ENCODE results near the gene GEMIN7. TPM values are rescaled to one million over a fixed set of nuclear protein-coding genes. Genes with fewer than 3 reads are reported as not detected.

Gene GEMIN7
- total and polyA plus RNA-seq, 9 donors = 9.7 to 16.0 (median 11.7) TPM

DNA sequence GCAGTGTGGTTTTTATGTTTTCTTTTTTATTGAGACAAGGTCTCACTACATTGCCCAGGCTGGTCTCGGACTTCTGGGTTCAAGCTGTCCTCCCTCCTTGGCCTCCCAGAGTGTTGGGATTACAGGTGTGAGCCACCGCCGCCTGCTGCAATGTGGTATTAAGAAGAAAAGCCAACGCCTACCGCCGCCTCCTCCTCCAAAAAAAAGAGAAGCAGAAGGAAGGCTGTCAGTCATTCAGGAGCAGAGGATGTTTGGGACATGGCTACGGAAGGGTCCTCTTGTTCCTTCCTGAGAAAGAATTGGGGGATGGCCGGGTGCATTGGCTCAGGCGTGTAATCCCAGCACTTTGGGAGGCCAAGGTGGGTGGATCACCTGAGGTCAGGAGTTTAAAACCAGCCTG, 15.1 kb downstream of the GEMIN7 start:
- intact Hi-C loops (cut with DNase I) = no loop called here

DNA sequence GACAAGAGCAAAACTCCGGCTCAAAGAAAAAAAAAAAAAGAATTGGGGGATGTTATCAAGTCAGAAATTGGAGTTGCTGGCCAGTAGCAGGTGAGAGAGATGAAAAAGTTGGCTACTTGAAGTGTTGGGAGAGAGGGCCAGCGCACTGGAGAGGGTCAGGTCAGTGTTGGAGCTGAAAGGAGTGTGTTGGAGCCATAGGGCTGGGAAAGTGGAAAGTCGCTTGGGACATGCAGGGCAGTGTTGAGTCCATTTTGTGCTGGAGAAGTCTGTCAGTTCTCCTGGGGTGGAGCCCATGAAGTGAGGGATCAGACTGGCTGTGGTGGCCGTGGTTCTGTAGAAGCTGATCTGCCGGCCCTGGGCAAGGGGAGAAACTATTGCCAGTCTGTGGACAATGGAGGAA, 15.6 kb downstream of the GEMIN7 start:
- no peaks in the 10 kb centered on the region for H3K36me3 ChIP-seq
- no peak overlapping the region for H3K27ac ChIP-seq
- WGBS, 3 donors = 77 to 81% (median 79%) methylated on average over 5 of the region's 5 CpGs
- no peaks in the 10 kb centered on the region for H3K27me3 ChIP-seq
- DNase-seq = no peak
- H3K4me3 ChIP-seq = no peak overlapping the region
- intact Hi-C loops (cut with DNase I) = no loop called here
- no peaks in the 10 kb centered on the region for H3K9me3 ChIP-seq
- peaks cover 36% of the 10 kb centered on the region for H3K4me1 ChIP-seq (ENCODE audit: insufficient read depth)
- no peak for TF ChIP-seq POLR2A (IDR thresholded peaks at IDR 0.05)
- TF ChIP-seq, protein P1, sequence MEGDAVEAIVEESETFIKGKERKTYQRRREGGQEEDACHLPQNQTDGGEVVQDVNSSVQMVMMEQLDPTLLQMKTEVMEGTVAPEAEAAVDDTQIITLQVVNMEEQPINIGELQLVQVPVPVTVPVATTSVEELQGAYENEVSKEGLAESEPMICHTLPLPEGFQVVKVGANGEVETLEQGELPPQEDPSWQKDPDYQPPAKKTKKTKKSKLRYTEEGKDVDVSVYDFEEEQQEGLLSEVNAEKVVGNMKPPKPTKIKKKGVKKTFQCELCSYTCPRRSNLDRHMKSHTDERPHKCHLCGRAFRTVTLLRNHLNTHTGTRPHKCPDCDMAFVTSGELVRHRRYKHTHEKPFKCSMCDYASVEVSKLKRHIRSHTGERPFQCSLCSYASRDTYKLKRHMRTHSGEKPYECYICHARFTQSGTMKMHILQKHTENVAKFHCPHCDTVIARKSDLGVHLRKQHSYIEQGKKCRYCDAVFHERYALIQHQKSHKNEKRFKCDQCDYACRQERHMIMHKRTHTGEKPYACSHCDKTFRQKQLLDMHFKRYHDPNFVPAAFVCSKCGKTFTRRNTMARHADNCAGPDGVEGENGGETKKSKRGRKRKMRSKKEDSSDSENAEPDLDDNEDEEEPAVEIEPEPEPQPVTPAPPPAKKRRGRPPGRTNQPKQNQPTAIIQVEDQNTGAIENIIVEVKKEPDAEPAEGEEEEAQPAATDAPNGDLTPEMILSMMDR (IDR thresholded peaks at IDR 0.05) = no peak
- no peak for TF ChIP-seq EP300 (IDR thresholded peaks at IDR 0.05)

More for the DNA sequence above, 15.1 kb downstream of the GEMIN7 start:
- no peak for DNase-seq
- H3K27ac ChIP-seq = no peak overlapping the region
- no peaks in the 10 kb centered on the region for H3K9me3 ChIP-seq
- 68 to 80% (median 70%) methylated on average over 9 of the region's 9 CpGs for WGBS, 3 donors
- H3K27me3 ChIP-seq = no peaks in the 10 kb centered on the region
- peak overlapping the region; percentile 63 for H3K4me3 ChIP-seq
- no peaks in the 10 kb centered on the region for H3K36me3 ChIP-seq
- peaks cover 36% of the 10 kb centered on the region for H3K4me1 ChIP-seq (ENCODE audit: insufficient read depth)
- TF ChIP-seq POLR2A (IDR thresholded peaks at IDR 0.05) = no peak
- TF ChIP-seq EP300 (IDR thresholded peaks at IDR 0.05) = no peak
- TF ChIP-seq, protein P1 (IDR thresholded peaks at IDR 0.05) = no peak

DNA sequence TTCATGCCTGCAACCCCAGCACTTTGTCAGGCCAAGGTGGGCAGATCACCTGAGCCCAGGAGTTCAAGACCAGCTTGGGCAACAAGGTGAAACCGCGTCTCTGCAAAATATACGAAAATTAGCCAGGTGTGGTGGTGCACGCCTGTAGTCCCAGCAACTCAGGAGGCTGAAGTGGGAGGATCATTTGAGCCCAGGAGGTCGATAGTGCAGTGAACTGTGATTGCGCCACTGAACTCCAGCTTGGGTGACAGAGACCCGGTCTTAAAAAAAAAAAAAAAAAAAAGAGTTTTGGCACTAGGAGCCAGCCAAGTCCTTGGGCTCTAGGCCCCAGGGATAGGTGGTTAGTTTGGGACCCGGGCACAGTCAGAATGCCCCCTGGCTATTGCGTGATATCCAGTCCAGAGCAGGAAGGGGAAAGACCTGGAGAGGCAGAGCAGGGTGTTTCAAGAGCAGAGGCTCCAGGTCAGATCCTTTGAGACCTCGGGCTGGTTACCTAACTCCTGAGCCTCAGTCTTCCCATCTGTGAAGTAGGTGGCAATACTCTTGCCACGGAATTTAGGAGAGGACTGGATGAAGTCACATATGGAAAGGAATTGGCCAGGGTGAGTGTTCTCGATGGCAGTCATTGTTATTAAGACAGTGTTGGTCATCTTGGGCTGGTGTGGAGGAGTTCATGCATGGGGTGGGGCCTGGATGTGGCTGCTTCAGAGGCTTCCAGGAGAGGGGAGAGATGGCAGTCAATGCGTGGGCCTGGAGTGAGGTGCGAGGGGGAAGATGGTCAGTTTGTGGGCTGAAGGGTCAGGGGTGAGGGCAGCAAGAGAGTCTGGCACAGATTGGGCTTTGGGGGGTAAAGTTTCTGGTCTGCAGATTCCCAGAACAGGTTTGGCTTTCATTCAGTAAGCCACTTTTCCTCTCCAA, 16.7 kb downstream of the GEMIN7 start:
- Histone ChIP-seq H3K4me1 (ENCODE audit: insufficient read depth) (peaks cover 33% of the 10 kb centered on the region), H3K4me3 (no peak overlapping the region), H3K27me3 (no peaks in the 10 kb centered on the region), H3K36me3 (no peaks in the 10 kb centered on the region), H3K27ac (no peak overlapping the region), H3K9me3 (no peaks in the 10 kb centered on the region)
- TF ChIP-seq EP300 (IDR thresholded peaks at IDR 0.05) = no peak
- no peak for TF ChIP-seq POLR2A (IDR thresholded peaks at IDR 0.05)
- TF ChIP-seq, protein P1 (IDR thresholded peaks at IDR 0.05) = no peak
- no peak for DNase-seq
- intact Hi-C loops (cut with DNase I) = no loop called here
- WGBS, 3 donors = 86 to 88% (median 87%) methylated on average over 14 of the region's 14 CpGs

DNA sequence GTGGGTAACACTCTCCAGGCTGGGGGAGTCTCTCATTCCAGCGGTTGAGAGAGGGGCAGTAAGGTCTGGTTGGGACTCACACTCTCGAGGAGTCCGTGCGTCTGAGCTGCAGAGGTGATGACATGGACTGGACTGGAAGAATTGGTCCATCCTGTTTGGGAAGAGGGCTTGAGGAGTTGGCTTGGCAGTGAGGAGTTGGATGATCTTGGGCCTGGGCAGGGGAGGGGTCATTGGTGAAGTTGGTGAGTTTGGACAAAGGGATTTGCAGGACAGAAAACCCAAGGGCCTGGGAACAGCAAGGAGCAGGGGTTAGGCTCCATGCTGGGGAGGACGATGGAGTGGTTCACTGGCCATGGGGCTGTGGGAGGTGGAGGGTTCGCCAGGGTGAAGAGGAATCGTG, 17.6 kb downstream of the GEMIN7 start:
- TF ChIP-seq POLR2A (IDR thresholded peaks at IDR 0.05) = no peak
- TF ChIP-seq, protein P1 (IDR thresholded peaks at IDR 0.05) = no peak
- TF ChIP-seq EP300 (IDR thresholded peaks at IDR 0.05) = no peak
- 81 to 85% (median 82%) methylated on average over 7 of the region's 7 CpGs for WGBS, 3 donors
- peaks cover 31% of the 10 kb centered on the region for H3K4me1 ChIP-seq (ENCODE audit: insufficient read depth)

More for the DNA sequence above, 17.6 kb downstream of the GEMIN7 start:
- Histone ChIP-seq H3K27ac (no peak overlapping the region), H3K9me3 (no peaks in the 10 kb centered on the region), H3K4me3 (no peak overlapping the region), H3K36me3 (no peaks in the 10 kb centered on the region), H3K27me3 (no peaks in the 10 kb centered on the region)
- no peak for DNase-seq
- intact Hi-C loops (cut with DNase I) = no loop called here
